ENCODE measurements around the gene USP6NL.

Gene USP6NL

GRCh38 chr10:11465406-11465805 lies 146.0 kb downstream of the USP6NL start:
- H3K4me3 ChIP-seq (ENCODE audit: low read depth, low read length), result no peak overlapping the region
- H3K9ac ChIP-seq (ENCODE audit: low read depth, low read length), result peak overlapping the region; percentile 28
- H3K4me1 ChIP-seq (ENCODE audit: control insufficient read depth, insufficient read depth, low read length), result peaks cover 17% of the 10 kb centered on the region
- H3K27me3 ChIP-seq (ENCODE audit: control insufficient read depth, insufficient read depth, low read length), result no peaks in the 10 kb centered on the region
- H3K9me3 ChIP-seq (ENCODE audit: control insufficient read depth, insufficient read depth, low read length), result no peaks in the 10 kb centered on the region
- peaks cover 8% of the 10 kb centered on the region for H3K36me3 ChIP-seq (ENCODE audit: control insufficient read depth, insufficient read depth, low read length)

DNA sequence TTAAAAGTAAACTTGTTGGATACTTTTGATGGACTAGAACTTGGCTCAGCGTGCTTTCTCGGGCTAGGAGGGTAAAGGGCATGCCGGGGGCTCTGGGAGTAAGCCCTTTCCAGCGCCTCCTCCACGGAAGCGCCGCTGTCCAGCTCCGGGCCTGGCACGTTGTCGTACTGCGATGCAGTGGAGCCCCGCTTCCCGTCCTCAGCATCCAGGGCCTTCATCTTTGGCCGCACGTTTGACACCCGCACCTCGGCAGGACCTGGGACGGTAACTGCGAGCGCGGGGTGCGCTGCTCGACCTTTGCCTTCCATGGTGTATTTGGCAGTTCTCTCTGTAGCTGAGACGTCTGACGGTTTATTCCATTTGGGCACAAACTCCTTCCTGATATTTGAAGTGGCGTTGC lies 148.3 kb downstream of the USP6NL start:
- no peak overlapping the region for H3K9ac ChIP-seq (ENCODE audit: low read depth, low read length)
- no peaks in the 10 kb centered on the region for H3K27me3 ChIP-seq (ENCODE audit: control insufficient read depth, insufficient read depth, low read length)
- peaks cover 8% of the 10 kb centered on the region for H3K36me3 ChIP-seq (ENCODE audit: control insufficient read depth, insufficient read depth, low read length)
- no peak overlapping the region for H3K4me3 ChIP-seq (ENCODE audit: low read depth, low read length)
- H3K4me1 ChIP-seq (ENCODE audit: control insufficient read depth, insufficient read depth, low read length), result peaks cover under 1% of the 10 kb centered on the region
- H3K9me3 ChIP-seq (ENCODE audit: control insufficient read depth, insufficient read depth, low read length), result no peaks in the 10 kb centered on the region

GRCh38 chr10:11462071-11462470 lies 149.4 kb downstream of the USP6NL start:
- Histone ChIP-seq H3K9ac (ENCODE audit: low read depth, low read length) (no peak overlapping the region), H3K9me3 (ENCODE audit: control insufficient read depth, insufficient read depth, low read length) (no peaks in the 10 kb centered on the region), H3K27me3 (ENCODE audit: control insufficient read depth, insufficient read depth, low read length) (no peaks in the 10 kb centered on the region), H3K4me1 (ENCODE audit: control insufficient read depth, insufficient read depth, low read length) (no peaks in the 10 kb centered on the region), H3K4me3 (ENCODE audit: low read depth, low read length) (no peak overlapping the region), H3K36me3 (ENCODE audit: control insufficient read depth, insufficient read depth, low read length) (peaks cover 8% of the 10 kb centered on the region)

DNA sequence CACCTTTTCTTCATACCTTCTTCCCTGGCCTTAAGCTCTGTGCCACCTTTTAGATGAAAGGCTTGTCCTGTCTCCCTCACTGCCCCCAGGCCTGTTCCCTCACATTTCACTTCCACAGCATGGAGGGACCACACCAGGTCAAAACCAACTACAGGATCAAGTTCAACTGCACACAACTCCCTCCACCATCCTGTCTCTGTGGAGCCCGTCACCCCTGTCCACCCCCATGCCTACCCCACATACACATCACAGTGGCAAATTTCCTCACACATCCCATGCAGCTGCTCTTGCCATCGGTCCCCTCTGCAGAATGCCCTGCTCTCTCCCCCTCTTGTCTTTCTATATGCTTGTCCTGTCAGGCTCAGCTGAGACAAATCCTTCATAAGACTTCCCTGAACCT lies 154.1 kb downstream of the USP6NL start:
- H3K4me1 ChIP-seq (ENCODE audit: control insufficient read depth, insufficient read depth, low read length), result peaks cover 2% of the 10 kb centered on the region
- H3K36me3 ChIP-seq (ENCODE audit: control insufficient read depth, insufficient read depth, low read length), result no peaks in the 10 kb centered on the region
- no peaks in the 10 kb centered on the region for H3K27me3 ChIP-seq (ENCODE audit: control insufficient read depth, insufficient read depth, low read length)

GRCh38 chr10:11454958-11455566 lies 156.4 kb downstream of the USP6NL start:
- no peaks in the 10 kb centered on the region for H3K36me3 ChIP-seq (ENCODE audit: control insufficient read depth, insufficient read depth, low read length)
- no peaks in the 10 kb centered on the region for H3K9me3 ChIP-seq (ENCODE audit: control insufficient read depth, insufficient read depth, low read length)
- no peaks in the 10 kb centered on the region for H3K27me3 ChIP-seq (ENCODE audit: control insufficient read depth, insufficient read depth, low read length)
- no peak overlapping the region for H3K4me3 ChIP-seq (ENCODE audit: low read depth, low read length)
- H3K4me1 ChIP-seq (ENCODE audit: control insufficient read depth, insufficient read depth, low read length), result peaks cover 2% of the 10 kb centered on the region
- H3K9ac ChIP-seq (ENCODE audit: low read depth, low read length), result no peak overlapping the region

More for the DNA sequence above, 154.1 kb downstream of the USP6NL start:
- H3K9me3 ChIP-seq (ENCODE audit: control insufficient read depth, insufficient read depth, low read length), result no peaks in the 10 kb centered on the region
- H3K4me3 ChIP-seq (ENCODE audit: low read depth, low read length), result no peak overlapping the region
- H3K9ac ChIP-seq (ENCODE audit: low read depth, low read length), result no peak overlapping the region

- Histone ChIP-seq H3K4me1 (ENCODE audit: control insufficient read depth, insufficient read depth, low read length) (peaks cover 2% of the 10 kb centered on the region), H3K36me3 (ENCODE audit: control insufficient read depth, insufficient read depth, low read length) (no peaks in the 10 kb centered on the region), H3K4me3 (ENCODE audit: low read depth, low read length) (no peak overlapping the region), H3K27me3 (ENCODE audit: control insufficient read depth, insufficient read depth, low read length) (no peaks in the 10 kb centered on the region), H3K9me3 (ENCODE audit: control insufficient read depth, insufficient read depth, low read length) (no peaks in the 10 kb centered on the region), H3K9ac (ENCODE audit: low read depth, low read length) (no peak overlapping the region)
These were observed 157.3 kb downstream of the USP6NL start for GRCh38 chr10:11454160-11454559.

- no peaks in the 10 kb centered on the region for H3K9me3 ChIP-seq (ENCODE audit: control insufficient read depth, insufficient read depth, low read length)
- H3K27me3 ChIP-seq (ENCODE audit: control insufficient read depth, insufficient read depth, low read length), result no peaks in the 10 kb centered on the region
- H3K9ac ChIP-seq (ENCODE audit: low read depth, low read length), result no peak overlapping the region
- H3K36me3 ChIP-seq (ENCODE audit: control insufficient read depth, insufficient read depth, low read length), result no peaks in the 10 kb centered on the region
- H3K4me3 ChIP-seq (ENCODE audit: low read depth, low read length), result no peak overlapping the region
- peaks cover 4% of the 10 kb centered on the region for H3K4me1 ChIP-seq (ENCODE audit: control insufficient read depth, insufficient read depth, low read length)
These were observed 159.7 kb downstream of the USP6NL start for GRCh38 chr10:11451640-11452260.

- no peaks in the 10 kb centered on the region for H3K9me3 ChIP-seq (ENCODE audit: control insufficient read depth, insufficient read depth, low read length)
- no peak overlapping the region for H3K4me3 ChIP-seq (ENCODE audit: low read depth, low read length)
- H3K9ac ChIP-seq (ENCODE audit: low read depth, low read length), result no peak overlapping the region
- no peaks in the 10 kb centered on the region for H3K36me3 ChIP-seq (ENCODE audit: control insufficient read depth, insufficient read depth, low read length)
- peaks cover 4% of the 10 kb centered on the region for H3K4me1 ChIP-seq (ENCODE audit: control insufficient read depth, insufficient read depth, low read length)
- H3K27me3 ChIP-seq (ENCODE audit: control insufficient read depth, insufficient read depth, low read length), result no peaks in the 10 kb centered on the region
These were observed 161.0 kb downstream of the USP6NL start for GRCh38 chr10:11450427-11450826.

DNA sequence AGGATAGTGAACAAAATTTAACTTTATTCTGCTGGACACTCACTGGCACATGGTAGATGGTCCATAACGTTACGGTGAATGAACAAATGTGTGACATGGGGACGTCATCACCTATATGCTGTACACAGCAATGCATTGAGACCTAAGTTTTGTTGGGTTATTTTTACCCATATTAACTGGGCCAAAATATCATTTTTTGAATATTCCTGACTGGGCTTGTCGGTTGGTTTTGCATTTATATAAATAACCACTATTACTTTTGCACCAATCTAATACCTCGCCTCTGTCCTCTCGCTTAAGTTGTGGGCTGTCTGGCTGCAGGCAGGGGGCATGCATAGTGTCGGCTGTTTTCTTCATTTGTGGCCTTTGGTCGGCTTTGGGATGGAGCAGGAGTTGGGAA lies 161.7 kb downstream of the USP6NL start:
- no peak overlapping the region for H3K4me3 ChIP-seq (ENCODE audit: low read depth, low read length)
- no peaks in the 10 kb centered on the region for H3K9me3 ChIP-seq (ENCODE audit: control insufficient read depth, insufficient read depth, low read length)
- H3K4me1 ChIP-seq (ENCODE audit: control insufficient read depth, insufficient read depth, low read length), result peaks cover 8% of the 10 kb centered on the region
- no peaks in the 10 kb centered on the region for H3K27me3 ChIP-seq (ENCODE audit: control insufficient read depth, insufficient read depth, low read length)
- no peak overlapping the region for H3K9ac ChIP-seq (ENCODE audit: low read depth, low read length)
- H3K36me3 ChIP-seq (ENCODE audit: control insufficient read depth, insufficient read depth, low read length), result no peaks in the 10 kb centered on the region

DNA sequence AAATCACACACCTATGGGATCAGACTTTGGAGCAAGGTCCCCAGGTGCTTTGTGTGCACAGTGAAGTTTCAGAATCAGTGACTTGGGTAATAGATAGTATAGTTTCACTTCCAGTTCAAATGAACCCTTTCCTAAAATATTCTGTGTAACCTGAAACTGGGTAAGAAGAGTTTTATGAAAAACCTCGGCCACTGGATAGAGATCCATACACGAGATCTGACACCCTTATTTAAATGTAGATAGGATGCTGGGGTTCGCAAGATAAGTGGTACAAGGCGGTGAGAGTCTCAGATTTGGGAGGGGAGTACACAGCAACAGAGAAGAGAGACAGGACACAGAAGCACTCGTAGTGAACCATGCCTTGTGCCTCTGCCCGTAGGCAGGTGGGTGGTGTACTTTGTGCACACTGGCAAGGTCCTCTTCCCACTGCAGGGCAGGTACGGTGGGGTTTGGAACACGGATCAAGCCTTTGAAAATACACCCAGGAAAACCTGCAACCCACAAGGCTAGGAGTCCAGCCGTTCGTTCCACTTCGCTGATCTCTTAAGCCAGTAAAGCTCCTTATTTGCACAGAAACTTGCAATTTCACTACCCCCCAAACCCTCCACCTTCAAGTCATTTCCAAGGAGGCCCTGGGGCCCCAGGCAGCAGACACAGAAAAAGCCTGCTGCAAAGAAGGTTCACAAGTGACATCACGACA lies 162.8 kb downstream of the USP6NL start:
- Histone ChIP-seq H3K4me1 (ENCODE audit: control insufficient read depth, insufficient read depth, low read length) (peaks cover 6% of the 10 kb centered on the region), H3K9ac (ENCODE audit: low read depth, low read length) (no peak overlapping the region), H3K27me3 (ENCODE audit: control insufficient read depth, insufficient read depth, low read length) (no peaks in the 10 kb centered on the region), H3K9me3 (ENCODE audit: control insufficient read depth, insufficient read depth, low read length) (no peaks in the 10 kb centered on the region), H3K36me3 (ENCODE audit: control insufficient read depth, insufficient read depth, low read length) (no peaks in the 10 kb centered on the region), H3K4me3 (ENCODE audit: low read depth, low read length) (no peak overlapping the region)

- Histone ChIP-seq H3K27me3 (ENCODE audit: control insufficient read depth, insufficient read depth, low read length) (no peaks in the 10 kb centered on the region), H3K9me3 (ENCODE audit: control insufficient read depth, insufficient read depth, low read length) (no peaks in the 10 kb centered on the region), H3K36me3 (ENCODE audit: control insufficient read depth, insufficient read depth, low read length) (no peaks in the 10 kb centered on the region), H3K9ac (ENCODE audit: low read depth, low read length) (no peak overlapping the region), H3K4me3 (ENCODE audit: low read depth, low read length) (no peak overlapping the region), H3K4me1 (ENCODE audit: control insufficient read depth, insufficient read depth, low read length) (peaks cover 6% of the 10 kb centered on the region)
These were observed 163.3 kb downstream of the USP6NL start for GRCh38 chr10:11448190-11448544.

GRCh38 chr10:11447586-11447985 lies 163.9 kb downstream of the USP6NL start:
- H3K36me3 ChIP-seq (ENCODE audit: control insufficient read depth, insufficient read depth, low read length), result no peaks in the 10 kb centered on the region
- no peaks in the 10 kb centered on the region for H3K27me3 ChIP-seq (ENCODE audit: control insufficient read depth, insufficient read depth, low read length)
- peaks cover 6% of the 10 kb centered on the region for H3K4me1 ChIP-seq (ENCODE audit: control insufficient read depth, insufficient read depth, low read length)
- H3K9me3 ChIP-seq (ENCODE audit: control insufficient read depth, insufficient read depth, low read length), result no peaks in the 10 kb centered on the region
- H3K4me3 ChIP-seq (ENCODE audit: low read depth, low read length), result no peak overlapping the region
- no peak overlapping the region for H3K9ac ChIP-seq (ENCODE audit: low read depth, low read length)

Measured in iPS-15b (cell line).